HEK293 (cell line): ENCODE data around the gene TSBP1.
A peak's percentile ranks its signal among the peaks of the same experiment; 100 is the strongest.

Experiments used
- GFI1B ChIP-seq: fragments of 450-650 bp; formaldehyde crosslinking; IDR thresholded peaks from 2 replicates; pipeline ENCODE4 v1.5.1; 2016; ENCODE audit warnings: missing biosample characterization, missing genetic modification characterization
- SP7 ChIP-seq: fragments of 450-650 bp; formaldehyde crosslinking; IDR thresholded peaks from 2 replicates; pipeline ENCODE4 v1.5.1; 2016; ENCODE audit warnings: missing biosample characterization, missing genetic modification characterization
- ZEB2 ChIP-seq: fragments of 450-650 bp; formaldehyde crosslinking; IDR thresholded peaks from 2 replicates; pipeline ENCODE4 v1.5.1; 2016; ENCODE audit warnings: missing biosample characterization, missing genetic modification characterization
- ZFP69B ChIP-seq: fragments of 450-650 bp; formaldehyde crosslinking; IDR thresholded peaks from 2 replicates; pipeline ENCODE4 v1.5.1; 2016; ENCODE audit warnings: missing biosample characterization, missing genetic modification characterization
- ZNF221 ChIP-seq: fragments of 450-650 bp; formaldehyde crosslinking; IDR thresholded peaks from 2 replicates; pipeline ENCODE4 v1.5.1; 2017; ENCODE audit warnings: missing biosample characterization, missing genetic modification characterization, borderline replicate concordance
- ZNF24 ChIP-seq: fragments of 450-650 bp; formaldehyde crosslinking; IDR thresholded peaks from 2 replicates; pipeline ENCODE4 v1.5.1; 2016; ENCODE audit warnings: missing biosample characterization, missing genetic modification characterization
- ZNF292 ChIP-seq: fragments of 450-650 bp; formaldehyde crosslinking; IDR thresholded peaks from 2 replicates; pipeline ENCODE4 v1.5.1; 2016; ENCODE audit warnings: low read depth, missing biosample characterization, missing genetic modification characterization, borderline replicate concordance
- ZNF311 ChIP-seq: fragments of 450-650 bp; formaldehyde crosslinking; IDR thresholded peaks from 2 replicates; pipeline ENCODE4 v1.5.1; 2017; ENCODE audit warnings: missing biosample characterization, missing genetic modification characterization, borderline replicate concordance
- ZNF324 ChIP-seq: fragments of 450-650 bp; formaldehyde crosslinking; IDR thresholded peaks from 2 replicates; pipeline ENCODE4 v1.5.1; 2016; ENCODE audit warnings: missing biosample characterization, missing genetic modification characterization
- ZNF473 ChIP-seq: fragments of 450-650 bp; formaldehyde crosslinking; IDR thresholded peaks from 2 replicates; pipeline ENCODE4 v1.5.1; 2017; ENCODE audit warnings: missing biosample characterization, missing genetic modification characterization
- ZNF501 ChIP-seq: fragments of 450-650 bp; formaldehyde crosslinking; IDR thresholded peaks from 2 replicates; pipeline ENCODE4 v1.5.1; 2016; ENCODE audit warnings: missing biosample characterization, missing genetic modification characterization
- ZNF530 ChIP-seq: fragments of 450-650 bp; formaldehyde crosslinking; IDR thresholded peaks from 2 replicates; pipeline ENCODE4 v1.5.1; 2016; ENCODE audit warnings: low read depth, missing biosample characterization, missing genetic modification characterization
- ZNF561 ChIP-seq: fragments of 450-650 bp; IDR thresholded peaks from 2 replicates; pipeline ENCODE4 v1.5.1; 2018; ENCODE audit warnings: missing biosample characterization, missing genetic modification characterization, borderline replicate concordance
- ZNF654 ChIP-seq: fragments of 450-650 bp; formaldehyde crosslinking; IDR thresholded peaks from 2 replicates; pipeline ENCODE4 v1.5.1; 2016; ENCODE audit warnings: low read depth, missing biosample characterization, missing genetic modification characterization
- ZNF707 ChIP-seq: fragments of 450-650 bp; formaldehyde crosslinking; IDR thresholded peaks from 2 replicates; pipeline ENCODE4 v1.5.1; 2016; ENCODE audit warnings: missing biosample characterization, missing genetic modification characterization
- ZNF777 ChIP-seq: fragments of 450-650 bp; formaldehyde crosslinking; IDR thresholded peaks from 2 replicates; pipeline ENCODE4 v1.5.1; 2017; ENCODE audit warnings: missing biosample characterization, missing genetic modification characterization, borderline replicate concordance
- ZNF791 ChIP-seq: fragments of 450-650 bp; formaldehyde crosslinking; IDR thresholded peaks from 2 replicates; pipeline ENCODE4 v1.5.1; 2016; ENCODE audit warnings: missing biosample characterization, missing genetic modification characterization
- TF ChIP-seq, protein P1 (sequence below): fragments of 450-650 bp; formaldehyde crosslinking; optimal IDR thresholded peaks from 2 replicates; pipeline ENCODE3; 2016; ENCODE audit warnings: missing biosample characterization, mild to moderate bottlenecking, missing genetic modification characterization
- TF ChIP-seq, protein P2 (sequence below): fragments of 450-650 bp; formaldehyde crosslinking; IDR thresholded peaks from 2 replicates; pipeline ENCODE4 v1.5.1; 2016; ENCODE audit warnings: missing biosample characterization, missing genetic modification characterization, borderline replicate concordance
- TF ChIP-seq, protein P3 (sequence below): fragments of 450-650 bp; formaldehyde crosslinking; IDR thresholded peaks from 2 replicates; pipeline ENCODE4 v1.5.1; 2016; ENCODE audit warnings: missing biosample characterization, missing genetic modification characterization
- TF ChIP-seq, protein P4 (sequence below): fragments of 450-650 bp; formaldehyde crosslinking; IDR thresholded peaks from 2 replicates; pipeline ENCODE4 v1.5.1; 2016; ENCODE audit warnings: missing biosample characterization, missing genetic modification characterization
- TF ChIP-seq, protein P5 (sequence below): fragments of 450-650 bp; formaldehyde crosslinking; IDR thresholded peaks from 2 replicates; pipeline ENCODE4 v1.5.1; 2016; ENCODE audit warnings: missing biosample characterization, missing genetic modification characterization
- TF ChIP-seq, protein P6 (sequence below): fragments of 450-650 bp; formaldehyde crosslinking; IDR thresholded peaks from 2 replicates; pipeline ENCODE4 v1.5.1; 2016; ENCODE audit warnings: missing biosample characterization, missing genetic modification characterization

Gene TSBP1

DNA sequence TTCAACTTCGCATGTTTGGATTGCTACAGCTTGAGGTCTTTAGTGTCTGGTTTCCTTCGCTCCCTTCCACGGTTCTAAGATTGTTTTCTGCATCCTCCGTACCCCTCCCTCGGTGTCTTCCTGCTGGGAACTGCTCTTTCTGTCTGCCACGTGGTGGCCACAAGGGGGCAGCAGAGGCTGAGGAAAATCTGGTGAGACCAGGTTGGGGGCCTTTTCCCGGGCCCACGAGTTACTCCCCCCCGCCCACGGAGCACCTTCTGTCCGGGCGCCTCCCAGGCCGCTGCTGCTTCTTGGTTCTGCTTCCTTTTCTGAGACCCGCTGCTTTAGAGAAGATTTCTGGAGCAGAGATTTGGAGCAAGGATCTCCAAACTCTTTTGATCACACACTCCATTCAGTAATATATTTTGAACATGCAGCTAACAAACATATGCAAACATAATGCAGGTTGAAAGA is 126.7 kb downstream of the TSBP1 start (continued):
- TF ChIP-seq ZNF24 (tag by site-specific recombination), result 0 out of 2 replicates have a peak, but pooled peaks have one; percentile 33
- TF ChIP-seq, protein P1, sequence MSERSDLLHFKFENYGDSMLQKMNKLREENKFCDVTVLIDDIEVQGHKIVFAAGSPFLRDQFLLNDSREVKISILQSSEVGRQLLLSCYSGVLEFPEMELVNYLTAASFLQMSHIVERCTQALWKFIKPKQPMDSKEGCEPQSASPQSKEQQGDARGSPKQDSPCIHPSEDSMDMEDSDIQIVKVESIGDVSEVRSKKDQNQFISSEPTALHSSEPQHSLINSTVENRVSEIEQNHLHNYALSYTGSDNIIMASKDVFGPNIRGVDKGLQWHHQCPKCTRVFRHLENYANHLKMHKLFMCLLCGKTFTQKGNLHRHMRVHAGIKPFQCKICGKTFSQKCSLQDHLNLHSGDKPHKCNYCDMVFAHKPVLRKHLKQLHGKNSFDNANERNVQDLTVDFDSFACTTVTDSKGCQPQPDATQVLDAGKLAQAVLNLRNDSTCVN (tag by site-specific recombination), result no peak
- TF ChIP-seq ZNF561 (tag by site-specific recombination), result no peak
- 0 out of 2 replicates have a peak, but pooled peaks have one; percentile 75 for TF ChIP-seq ZNF221 (tag by site-specific recombination)
- TF ChIP-seq, protein P2, sequence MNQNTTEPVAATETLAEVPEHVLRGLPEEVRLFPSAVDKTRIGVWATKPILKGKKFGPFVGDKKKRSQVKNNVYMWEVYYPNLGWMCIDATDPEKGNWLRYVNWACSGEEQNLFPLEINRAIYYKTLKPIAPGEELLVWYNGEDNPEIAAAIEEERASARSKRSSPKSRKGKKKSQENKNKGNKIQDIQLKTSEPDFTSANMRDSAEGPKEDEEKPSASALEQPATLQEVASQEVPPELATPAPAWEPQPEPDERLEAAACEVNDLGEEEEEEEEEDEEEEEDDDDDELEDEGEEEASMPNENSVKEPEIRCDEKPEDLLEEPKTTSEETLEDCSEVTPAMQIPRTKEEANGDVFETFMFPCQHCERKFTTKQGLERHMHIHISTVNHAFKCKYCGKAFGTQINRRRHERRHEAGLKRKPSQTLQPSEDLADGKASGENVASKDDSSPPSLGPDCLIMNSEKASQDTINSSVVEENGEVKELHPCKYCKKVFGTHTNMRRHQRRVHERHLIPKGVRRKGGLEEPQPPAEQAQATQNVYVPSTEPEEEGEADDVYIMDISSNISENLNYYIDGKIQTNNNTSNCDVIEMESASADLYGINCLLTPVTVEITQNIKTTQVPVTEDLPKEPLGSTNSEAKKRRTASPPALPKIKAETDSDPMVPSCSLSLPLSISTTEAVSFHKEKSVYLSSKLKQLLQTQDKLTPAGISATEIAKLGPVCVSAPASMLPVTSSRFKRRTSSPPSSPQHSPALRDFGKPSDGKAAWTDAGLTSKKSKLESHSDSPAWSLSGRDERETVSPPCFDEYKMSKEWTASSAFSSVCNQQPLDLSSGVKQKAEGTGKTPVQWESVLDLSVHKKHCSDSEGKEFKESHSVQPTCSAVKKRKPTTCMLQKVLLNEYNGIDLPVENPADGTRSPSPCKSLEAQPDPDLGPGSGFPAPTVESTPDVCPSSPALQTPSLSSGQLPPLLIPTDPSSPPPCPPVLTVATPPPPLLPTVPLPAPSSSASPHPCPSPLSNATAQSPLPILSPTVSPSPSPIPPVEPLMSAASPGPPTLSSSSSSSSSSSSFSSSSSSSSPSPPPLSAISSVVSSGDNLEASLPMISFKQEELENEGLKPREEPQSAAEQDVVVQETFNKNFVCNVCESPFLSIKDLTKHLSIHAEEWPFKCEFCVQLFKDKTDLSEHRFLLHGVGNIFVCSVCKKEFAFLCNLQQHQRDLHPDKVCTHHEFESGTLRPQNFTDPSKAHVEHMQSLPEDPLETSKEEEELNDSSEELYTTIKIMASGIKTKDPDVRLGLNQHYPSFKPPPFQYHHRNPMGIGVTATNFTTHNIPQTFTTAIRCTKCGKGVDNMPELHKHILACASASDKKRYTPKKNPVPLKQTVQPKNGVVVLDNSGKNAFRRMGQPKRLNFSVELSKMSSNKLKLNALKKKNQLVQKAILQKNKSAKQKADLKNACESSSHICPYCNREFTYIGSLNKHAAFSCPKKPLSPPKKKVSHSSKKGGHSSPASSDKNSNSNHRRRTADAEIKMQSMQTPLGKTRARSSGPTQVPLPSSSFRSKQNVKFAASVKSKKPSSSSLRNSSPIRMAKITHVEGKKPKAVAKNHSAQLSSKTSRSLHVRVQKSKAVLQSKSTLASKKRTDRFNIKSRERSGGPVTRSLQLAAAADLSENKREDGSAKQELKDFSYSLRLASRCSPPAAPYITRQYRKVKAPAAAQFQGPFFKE (tag by site-specific recombination), result no peak
- TF ChIP-seq, protein P3, sequence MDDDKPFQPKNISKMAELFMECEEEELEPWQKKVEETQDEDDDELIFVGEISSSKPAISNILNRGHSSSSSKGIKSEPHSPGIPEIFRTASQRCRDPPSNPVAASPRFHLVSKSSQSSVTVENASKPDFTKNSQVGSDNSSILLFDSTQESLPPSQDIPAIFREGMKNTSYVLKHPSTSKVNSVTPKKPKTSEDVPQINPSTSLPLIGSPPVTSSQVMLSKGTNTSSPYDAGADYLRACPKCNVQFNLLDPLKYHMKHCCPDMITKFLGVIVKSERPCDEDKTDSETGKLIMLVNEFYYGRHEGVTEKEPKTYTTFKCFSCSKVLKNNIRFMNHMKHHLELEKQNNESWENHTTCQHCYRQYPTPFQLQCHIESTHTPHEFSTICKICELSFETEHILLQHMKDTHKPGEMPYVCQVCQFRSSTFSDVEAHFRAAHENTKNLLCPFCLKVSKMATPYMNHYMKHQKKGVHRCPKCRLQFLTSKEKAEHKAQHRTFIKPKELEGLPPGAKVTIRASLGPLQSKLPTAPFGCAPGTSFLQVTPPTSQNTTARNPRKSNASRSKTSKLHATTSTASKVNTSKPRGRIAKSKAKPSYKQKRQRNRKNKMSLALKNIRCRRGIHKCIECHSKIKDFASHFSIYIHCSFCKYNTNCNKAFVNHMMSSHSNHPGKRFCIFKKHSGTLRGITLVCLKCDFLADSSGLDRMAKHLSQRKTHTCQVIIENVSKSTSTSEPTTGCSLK (tag by site-specific recombination), result no peak
- TF ChIP-seq, protein P4, sequence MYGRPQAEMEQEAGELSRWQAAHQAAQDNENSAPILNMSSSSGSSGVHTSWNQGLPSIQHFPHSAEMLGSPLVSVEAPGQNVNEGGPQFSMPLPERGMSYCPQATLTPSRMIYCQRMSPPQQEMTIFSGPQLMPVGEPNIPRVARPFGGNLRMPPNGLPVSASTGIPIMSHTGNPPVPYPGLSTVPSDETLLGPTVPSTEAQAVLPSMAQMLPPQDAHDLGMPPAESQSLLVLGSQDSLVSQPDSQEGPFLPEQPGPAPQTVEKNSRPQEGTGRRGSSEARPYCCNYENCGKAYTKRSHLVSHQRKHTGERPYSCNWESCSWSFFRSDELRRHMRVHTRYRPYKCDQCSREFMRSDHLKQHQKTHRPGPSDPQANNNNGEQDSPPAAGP (tag by site-specific recombination), result 0 out of 2 replicates have a peak, but pooled peaks have one; percentile 26
- TF ChIP-seq, protein P5, sequence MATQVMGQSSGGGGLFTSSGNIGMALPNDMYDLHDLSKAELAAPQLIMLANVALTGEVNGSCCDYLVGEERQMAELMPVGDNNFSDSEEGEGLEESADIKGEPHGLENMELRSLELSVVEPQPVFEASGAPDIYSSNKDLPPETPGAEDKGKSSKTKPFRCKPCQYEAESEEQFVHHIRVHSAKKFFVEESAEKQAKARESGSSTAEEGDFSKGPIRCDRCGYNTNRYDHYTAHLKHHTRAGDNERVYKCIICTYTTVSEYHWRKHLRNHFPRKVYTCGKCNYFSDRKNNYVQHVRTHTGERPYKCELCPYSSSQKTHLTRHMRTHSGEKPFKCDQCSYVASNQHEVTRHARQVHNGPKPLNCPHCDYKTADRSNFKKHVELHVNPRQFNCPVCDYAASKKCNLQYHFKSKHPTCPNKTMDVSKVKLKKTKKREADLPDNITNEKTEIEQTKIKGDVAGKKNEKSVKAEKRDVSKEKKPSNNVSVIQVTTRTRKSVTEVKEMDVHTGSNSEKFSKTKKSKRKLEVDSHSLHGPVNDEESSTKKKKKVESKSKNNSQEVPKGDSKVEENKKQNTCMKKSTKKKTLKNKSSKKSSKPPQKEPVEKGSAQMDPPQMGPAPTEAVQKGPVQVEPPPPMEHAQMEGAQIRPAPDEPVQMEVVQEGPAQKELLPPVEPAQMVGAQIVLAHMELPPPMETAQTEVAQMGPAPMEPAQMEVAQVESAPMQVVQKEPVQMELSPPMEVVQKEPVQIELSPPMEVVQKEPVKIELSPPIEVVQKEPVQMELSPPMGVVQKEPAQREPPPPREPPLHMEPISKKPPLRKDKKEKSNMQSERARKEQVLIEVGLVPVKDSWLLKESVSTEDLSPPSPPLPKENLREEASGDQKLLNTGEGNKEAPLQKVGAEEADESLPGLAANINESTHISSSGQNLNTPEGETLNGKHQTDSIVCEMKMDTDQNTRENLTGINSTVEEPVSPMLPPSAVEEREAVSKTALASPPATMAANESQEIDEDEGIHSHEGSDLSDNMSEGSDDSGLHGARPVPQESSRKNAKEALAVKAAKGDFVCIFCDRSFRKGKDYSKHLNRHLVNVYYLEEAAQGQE, result 0 out of 2 replicates have a peak, but pooled peaks have one; percentile 9
- TF ChIP-seq ZNF530 (tag by site-specific recombination), result no peak
- peak; percentile 28; the same call in 1 of the 2 replicates for TF ChIP-seq ZNF501 (tag by site-specific recombination)
- TF ChIP-seq ZNF777 (tag by site-specific recombination), result no peak
- no peak for TF ChIP-seq ZNF791 (tag by site-specific recombination)
- TF ChIP-seq ZNF311 (tag by site-specific recombination), result no peak
- TF ChIP-seq ZNF473 (tag by site-specific recombination), result no peak
- peak; percentile 56 for TF ChIP-seq ZEB2
- TF ChIP-seq GFI1B (tag by site-specific recombination), result 0 out of 2 replicates have a peak, but pooled peaks have one; percentile 39
- TF ChIP-seq ZNF292 (tag by site-specific recombination), result no peak
- TF ChIP-seq SP7 (tag by site-specific recombination), result peak; percentile 60
- peak; percentile 95 for TF ChIP-seq ZNF654 (tag by site-specific recombination)
- TF ChIP-seq, protein P6, sequence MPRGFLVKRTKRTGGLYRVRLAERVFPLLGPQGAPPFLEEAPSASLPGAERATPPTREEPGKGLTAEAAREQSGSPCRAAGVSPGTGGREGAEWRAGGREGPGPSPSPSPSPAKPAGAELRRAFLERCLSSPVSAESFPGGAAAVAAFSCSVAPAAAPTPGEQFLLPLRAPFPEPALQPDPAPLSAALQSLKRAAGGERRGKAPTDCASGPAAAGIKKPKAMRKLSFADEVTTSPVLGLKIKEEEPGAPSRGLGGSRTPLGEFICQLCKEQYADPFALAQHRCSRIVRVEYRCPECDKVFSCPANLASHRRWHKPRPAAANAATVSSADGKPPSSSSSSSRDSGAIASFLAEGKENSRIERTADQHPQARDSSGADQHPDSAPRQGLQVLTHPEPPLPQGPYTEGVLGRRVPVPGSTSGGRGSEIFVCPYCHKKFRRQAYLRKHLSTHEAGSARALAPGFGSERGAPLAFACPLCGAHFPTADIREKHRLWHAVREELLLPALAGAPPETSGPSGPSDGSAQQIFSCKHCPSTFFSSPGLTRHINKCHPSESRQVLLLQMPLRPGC (tag by site-specific recombination), result no peak
- TF ChIP-seq ZFP69B (tag by site-specific recombination), result peak; percentile 93
- TF ChIP-seq ZNF707 (tag by site-specific recombination), result no peak
- no peak for TF ChIP-seq ZNF324
